MCF 10A (cell line): ENCODE results near the gene SFN. TPM values are rescaled to one million over a fixed set of nuclear protein-coding genes. Genes with fewer than 3 reads are reported as not detected.
A peak's percentile ranks its signal among the peaks of the same experiment; 100 is the strongest.

Experiments used
- BruUV-seq: library from RNA; stranded (reverse); fragments of 400-500 nt; replicated peaks from 2 replicates; lab custom pipeline; 2021; lab: Mats Ljungman, UMichigan
- CTCF ChIA-PET: fragments of 300-600 bp; sonication (Branson Sonifier 250); formaldehyde crosslinking; extraction: SDS; loops from one replicate; lab custom pipeline; 2021; ENCODE audit warnings: antibody characterized with exemption, inconsistent platforms; lab: Yijun Ruan, JAX
- POLR2A ChIA-PET: fragments of 300-600, 350-650 bp; sonication (Branson Sonifier 250); formaldehyde crosslinking; extraction: SDS; loops from one replicate; lab custom pipeline; 2020; ENCODE audit warnings: antibody characterized with exemption, inconsistent platforms; lab: Yijun Ruan, JAX
- DNase-seq: peaks from one replicate; pipeline ENCODE4 v3.0.0-alpha.2; 2018; ENCODE audit not compliant: unreplicated experiment
- H3K27ac Mint-ChIP-seq: one replicate; pipeline ENCODE4 v1.8.0; 2022; ENCODE audit warnings: mild to moderate bottlenecking, low read depth, mixed read lengths; ENCODE audit not compliant: unreplicated experiment
- H3K27me3 Mint-ChIP-seq: one replicate; pipeline ENCODE4 v1.8.0; 2022; ENCODE audit warnings: mixed read lengths; ENCODE audit not compliant: insufficient read depth, unreplicated experiment
- H3K36me3 Mint-ChIP-seq: one replicate; pipeline ENCODE4 v1.8.0; 2022; ENCODE audit warnings: mild to moderate bottlenecking, moderate library complexity, mixed read lengths; ENCODE audit not compliant: insufficient read depth, unreplicated experiment
- H3K4me1 Mint-ChIP-seq: one replicate; pipeline ENCODE4 v1.8.0; 2022; ENCODE audit warnings: mixed read lengths; ENCODE audit not compliant: insufficient read depth, unreplicated experiment
- H3K4me3 Mint-ChIP-seq: one replicate; pipeline ENCODE4 v1.8.0; 2022; ENCODE audit warnings: mild to moderate bottlenecking, moderate library complexity, mixed read lengths; ENCODE audit not compliant: unreplicated experiment
- H3K9me3 Mint-ChIP-seq: one replicate; pipeline ENCODE4 v1.8.0; 2022; ENCODE audit warnings: mixed read lengths; ENCODE audit not compliant: unreplicated experiment
- intact Hi-C: fragments of 100-400 bp; cut with micrococcal nuclease; formaldehyde crosslinking; loops from 2 replicates; pipeline ENCODE4 v1.14.1; 2022
- total RNA-seq: library from RNA; stranded (reverse); gene quantifications from 2 replicates; pipeline ENCODE4 v1.2.3, GENCODE V29; 2022
- TF ChIP-seq, protein P1 (sequence below): fragments of 200-600 bp; IDR thresholded peaks from one replicate; pipeline ENCODE4 v1.8.0; 2022; ENCODE audit warnings: antibody characterized with exemption, mild to moderate bottlenecking; ENCODE audit not compliant: unreplicated experiment

Gene SFN
- total RNA-seq, 1 experiment from 2014 or later = 337 TPM

DNA sequence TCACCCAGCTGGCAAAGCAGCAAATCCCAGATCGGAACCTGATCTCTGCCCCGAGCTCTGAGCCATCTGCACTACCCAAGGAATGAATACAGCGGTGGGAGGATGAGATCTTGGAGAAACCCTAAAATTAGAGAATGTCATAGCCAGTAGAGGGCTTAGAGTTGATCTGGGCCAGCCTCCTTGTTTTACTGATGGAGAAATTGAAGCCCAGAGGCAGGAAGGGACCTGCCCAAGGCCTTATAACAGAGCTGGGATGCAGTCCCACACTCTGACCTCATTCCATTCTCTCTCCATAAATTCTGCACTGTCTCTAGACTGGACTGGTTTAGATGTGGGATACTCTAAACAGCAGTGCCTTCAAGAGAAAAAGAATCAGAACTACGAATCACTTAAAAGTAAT lies 4.8 kb upstream of the SFN start:
- intact Hi-C loops = no loop called here
- Mint-ChIP-seq H3K27ac (peak overlapping the region; percentile 81), H3K9me3 (no peaks in the 10 kb centered on the region), H3K4me3 (no peak overlapping the region), H3K27me3 (no peaks in the 10 kb centered on the region), H3K36me3 (peaks cover 9% of the 10 kb centered on the region), H3K4me1 (peaks cover 38% of the 10 kb centered on the region)
- BruUV-seq = no TSS peak
- peak; percentile 54 for DNase-seq
- POLR2A ChIA-PET = interaction anchor here (0.7 to 9.7 kb wide), 15 partner anchors 7 to 154 kb away, joined by 3 to 131 read pairs (median 5); partner anchors contain the start of genes GPATCH3, GPN2, NUDC and SFN
- TF ChIP-seq, protein P1, sequence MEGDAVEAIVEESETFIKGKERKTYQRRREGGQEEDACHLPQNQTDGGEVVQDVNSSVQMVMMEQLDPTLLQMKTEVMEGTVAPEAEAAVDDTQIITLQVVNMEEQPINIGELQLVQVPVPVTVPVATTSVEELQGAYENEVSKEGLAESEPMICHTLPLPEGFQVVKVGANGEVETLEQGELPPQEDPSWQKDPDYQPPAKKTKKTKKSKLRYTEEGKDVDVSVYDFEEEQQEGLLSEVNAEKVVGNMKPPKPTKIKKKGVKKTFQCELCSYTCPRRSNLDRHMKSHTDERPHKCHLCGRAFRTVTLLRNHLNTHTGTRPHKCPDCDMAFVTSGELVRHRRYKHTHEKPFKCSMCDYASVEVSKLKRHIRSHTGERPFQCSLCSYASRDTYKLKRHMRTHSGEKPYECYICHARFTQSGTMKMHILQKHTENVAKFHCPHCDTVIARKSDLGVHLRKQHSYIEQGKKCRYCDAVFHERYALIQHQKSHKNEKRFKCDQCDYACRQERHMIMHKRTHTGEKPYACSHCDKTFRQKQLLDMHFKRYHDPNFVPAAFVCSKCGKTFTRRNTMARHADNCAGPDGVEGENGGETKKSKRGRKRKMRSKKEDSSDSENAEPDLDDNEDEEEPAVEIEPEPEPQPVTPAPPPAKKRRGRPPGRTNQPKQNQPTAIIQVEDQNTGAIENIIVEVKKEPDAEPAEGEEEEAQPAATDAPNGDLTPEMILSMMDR = no peak
- CTCF ChIA-PET = interaction anchor here (0.6 to 3.4 kb wide), 14 partner anchors 9 to 181 kb away, joined by 3 to 23 read pairs (median 5); no protein-coding TSS in a partner anchor

DNA sequence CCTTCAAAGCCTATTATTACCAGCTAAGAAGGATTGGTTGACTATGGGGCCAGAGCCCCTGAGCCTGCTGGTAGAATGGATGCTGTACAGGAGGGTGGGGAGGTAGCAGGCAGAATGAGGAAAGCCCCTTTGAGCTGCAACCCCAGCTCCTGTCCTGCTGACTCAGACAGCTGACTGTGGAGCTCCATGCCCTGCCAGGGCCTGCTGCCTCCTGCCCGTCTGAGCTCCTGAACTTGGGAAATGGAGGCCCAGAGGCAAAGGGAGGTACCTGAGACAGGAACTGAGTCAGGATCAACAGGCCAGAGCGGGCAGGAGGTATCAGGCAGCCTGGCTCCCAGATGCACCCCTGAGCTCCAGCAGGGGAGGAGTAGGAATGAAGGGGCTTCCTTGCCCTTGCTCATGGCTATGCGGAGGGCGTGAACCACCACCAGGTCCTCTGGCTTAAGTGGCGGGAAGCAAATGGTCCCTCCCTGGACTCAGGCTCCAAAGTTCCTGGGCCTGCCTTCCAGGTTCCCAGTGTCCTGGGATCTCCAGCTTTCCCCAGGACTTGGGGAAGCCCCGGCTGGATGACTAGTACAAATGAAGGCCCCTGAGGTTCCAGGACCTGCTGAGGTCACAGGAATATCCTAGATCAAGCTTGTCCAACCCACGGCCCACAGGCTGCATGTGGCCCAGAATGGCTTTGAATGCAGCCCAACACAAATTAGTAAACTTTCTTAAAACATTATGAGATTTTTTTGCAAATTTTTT lies 3.9 kb upstream of the SFN start:
- BruUV-seq = no TSS peak
- intact Hi-C loops = no loop called here
- Mint-ChIP-seq H3K36me3 (peaks cover 10% of the 10 kb centered on the region), H3K4me3 (peak overlapping the region; percentile 40), H3K9me3 (no peaks in the 10 kb centered on the region), H3K27me3 (no peaks in the 10 kb centered on the region), H3K27ac (peak overlapping the region; percentile 81), H3K4me1 (peaks cover 41% of the 10 kb centered on the region)
- TF ChIP-seq, protein P1 = no peak
- peak; percentile 94 for DNase-seq
- POLR2A ChIA-PET = interaction anchor here (0.7 to 9.7 kb wide), 19 partner anchors 8 to 165 kb away, joined by 3 to 131 read pairs (median 4); partner anchors contain the start of genes ARID1A, GPATCH3, GPN2 and NUDC
- CTCF ChIA-PET = interaction anchor here (0.6 to 3.4 kb wide), 13 partner anchors 8 to 182 kb away, joined by 3 to 23 read pairs (median 5); no protein-coding TSS in a partner anchor

DNA sequence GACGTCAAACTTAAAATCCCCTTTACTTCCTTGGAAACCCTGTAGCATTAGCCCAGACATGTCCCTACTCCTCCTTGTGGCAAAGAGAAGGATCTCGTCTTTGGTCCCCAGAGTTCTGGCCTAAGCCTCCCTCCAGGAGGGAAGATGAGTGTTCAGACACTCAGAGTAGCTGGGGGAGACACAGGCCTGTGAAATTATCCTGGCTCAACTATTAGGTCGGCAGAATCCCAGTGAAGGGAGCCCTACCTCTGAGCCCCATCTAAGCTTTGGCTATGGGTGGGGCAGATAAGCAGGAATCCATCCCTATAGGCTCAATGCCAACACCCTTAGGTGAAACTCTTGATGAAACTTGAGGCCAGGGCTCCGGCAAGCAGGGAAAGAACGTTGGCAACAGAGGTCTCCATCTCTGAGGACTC lies 1.7 kb upstream of the SFN start:
- BruUV-seq = no TSS peak
- ChIA-PET CTCF (interaction anchor here (0.5 to 3.5 kb wide), 10 partner anchors 10 to 690 kb away, joined by 3 to 28 read pairs (median 4); partner anchors contain the start of gene ZNF593OS), POLR2A (interaction anchor here (0.6 to 9.7 kb wide), 15 partner anchors 12 to 582 kb away, joined by 3 to 131 read pairs (median 4); partner anchors contain the start of genes GPATCH3, GPN2 and TRNP1)
- Mint-ChIP-seq H3K9me3 (no peaks in the 10 kb centered on the region), H3K4me3 (peak overlapping the region; percentile 97), H3K4me1 (peaks cover 34% of the 10 kb centered on the region), H3K27me3 (no peaks in the 10 kb centered on the region), H3K27ac (peak overlapping the region; percentile 94), H3K36me3 (peaks cover 10% of the 10 kb centered on the region)
- peak; percentile 91 for DNase-seq
- intact Hi-C loops = no loop called here
- TF ChIP-seq, protein P1 = peak; percentile 14

DNA sequence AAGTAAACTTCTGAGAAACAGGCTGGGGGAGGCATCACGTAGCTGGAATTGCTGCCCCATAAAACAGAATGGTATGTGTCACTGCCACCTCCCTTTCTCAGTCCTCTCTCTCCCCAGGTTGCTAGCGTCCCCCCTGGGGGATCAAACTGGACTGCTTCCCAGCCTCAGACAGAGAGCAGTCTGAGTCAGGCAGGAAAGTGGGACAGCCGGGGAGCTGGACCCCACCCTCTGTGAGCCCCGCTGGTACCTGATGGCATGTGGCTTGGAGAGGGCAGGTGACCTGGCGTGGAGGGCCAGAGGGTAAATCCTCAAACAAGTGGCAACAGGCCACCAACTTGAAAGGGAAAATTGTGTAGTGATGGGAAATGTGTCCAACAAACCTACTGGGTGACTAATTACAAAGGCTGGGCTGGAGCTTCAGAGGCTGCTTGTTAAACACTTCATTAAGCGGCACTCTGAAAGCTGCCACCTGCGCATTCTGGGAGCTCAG lies 1.0 kb upstream of the SFN start:
- Mint-ChIP-seq H3K4me3 (peak overlapping the region; percentile 97), H3K9me3 (no peaks in the 10 kb centered on the region), H3K27me3 (no peaks in the 10 kb centered on the region), H3K36me3 (peaks cover 10% of the 10 kb centered on the region), H3K4me1 (peaks cover 34% of the 10 kb centered on the region), H3K27ac (peak overlapping the region; percentile 94)
- TF ChIP-seq, protein P1 = no peak
- intact Hi-C loops = no loop called here
- POLR2A ChIA-PET = interaction anchor here (0.6 to 9.7 kb wide), 20 partner anchors 6 to 582 kb away, joined by 3 to 131 read pairs (median 4); partner anchors contain the start of genes GPATCH3, GPN2 and TRNP1
- BruUV-seq = no TSS peak
- peak; percentile 79 for DNase-seq
- CTCF ChIA-PET = interaction anchor here (0.6 to 3.5 kb wide), 11 partner anchors 10 to 260 kb away, joined by 3 to 28 read pairs (median 5); no protein-coding TSS in a partner anchor
